GM19467 (cell line): ENCODE data around the gene ZBTB38.

Source experiments
- ATAC-seq: cut with Tn5 transposase; IDR thresholded peaks from one replicate; pipeline ENCODE4 v1.9.1; 2021; ENCODE audit warnings: mild to moderate bottlenecking, moderate library complexity; ENCODE audit not compliant: unreplicated experiment

ZBTB38 gene

GRCh38 chr3:141401573-141402475 lies 33.5 kb downstream of the ZBTB38 start:
- ATAC-seq, result peak; percentile 51

GRCh38 chr3:141402476-141403171 lies 34.3 kb downstream of the ZBTB38 start:
- ATAC-seq, result peak; percentile 49

- ATAC-seq, result no peak
These were observed 35.3 kb downstream of the ZBTB38 start for GRCh38 chr3:141403576-141403975.

- no peak for ATAC-seq
These were observed 36.7 kb downstream of the ZBTB38 start for GRCh38 chr3:141405025-141405424.

- ATAC-seq, result no peak
These were observed 37.3 kb downstream of the ZBTB38 start for GRCh38 chr3:141405591-141405990.

GRCh38 chr3:141406265-141406664 lies 38.0 kb downstream of the ZBTB38 start:
- no peak for ATAC-seq

- ATAC-seq, result no peak
These were observed 38.7 kb downstream of the ZBTB38 start for GRCh38 chr3:141407047-141407446.

- no peak for ATAC-seq
These were observed 39.5 kb downstream of the ZBTB38 start for GRCh38 chr3:141407825-141408224.

- ATAC-seq, result no peak
These were observed 40.3 kb downstream of the ZBTB38 start for GRCh38 chr3:141408596-141408995.

- no peak for ATAC-seq
These were observed 41.6 kb downstream of the ZBTB38 start for GRCh38 chr3:141409940-141410241.

- no peak for ATAC-seq
These were observed 42.1 kb downstream of the ZBTB38 start for GRCh38 chr3:141410408-141410807.

- ATAC-seq, result no peak
These were observed 42.5 kb downstream of the ZBTB38 start for GRCh38 chr3:141410846-141411245.

- no peak for ATAC-seq
These were observed 43.0 kb downstream of the ZBTB38 start for GRCh38 chr3:141411251-141411771.

GRCh38 chr3:141412087-141412935 lies 44.0 kb downstream of the ZBTB38 start:
- ATAC-seq, result peak; percentile 42

- ATAC-seq, result no peak
These were observed 44.6 kb downstream of the ZBTB38 start for GRCh38 chr3:141412936-141413354.

- ATAC-seq, result no peak
These were observed 45.1 kb downstream of the ZBTB38 start for GRCh38 chr3:141413391-141413790.

GRCh38 chr3:141413801-141414689 lies 45.7 kb downstream of the ZBTB38 start:
- ATAC-seq, result no peak

- no peak for ATAC-seq
These were observed 46.6 kb downstream of the ZBTB38 start for GRCh38 chr3:141414800-141415462.

GRCh38 chr3:141415953-141416352 lies 47.6 kb downstream of the ZBTB38 start:
- no peak for ATAC-seq
